WERI-Rb-1 (cell line): ENCODE measurements around the gene NT5E.

ENCODE experiments used
- DNase-seq: peaks from one replicate; pipeline ENCODE4 v3.0.0-alpha.2; 2020
- H3K27ac ChIP-seq: fragments of 250-450 bp; sonication (Bioruptor Pico); 2 replicates; pipeline ENCODE4 v1.5.1; 2020; ENCODE audit warnings: mild to moderate bottlenecking, moderate library complexity
- H3K27me3 ChIP-seq: fragments of 250-450 bp; sonication (Bioruptor Pico); 2 replicates; pipeline ENCODE4 v1.5.1; 2021; ENCODE audit warnings: mild to moderate bottlenecking, low read depth, moderate library complexity; ENCODE audit not compliant: insufficient read depth, severe bottlenecking
- H3K36me3 ChIP-seq: fragments of 250-450 bp; sonication (Bioruptor Pico); 2 replicates; pipeline ENCODE4 v1.5.1; 2020; ENCODE audit warnings: mild to moderate bottlenecking, moderate library complexity
- H3K4me3 ChIP-seq: 2 replicates; pipeline ENCODE4 v1.5.1; 2011; ENCODE audit warnings: low read depth, mild to moderate bottlenecking, control low read depth, low read length
- H3K9me3 ChIP-seq: fragments of 250-450 bp; sonication (Bioruptor Pico); 2 replicates; pipeline ENCODE4 v1.5.1; 2021; ENCODE audit warnings: mild to moderate bottlenecking, moderate library complexity; ENCODE audit not compliant: severe bottlenecking
- CTCF ChIP-seq: IDR thresholded peaks from 2 replicates; pipeline ENCODE4 v1.5.1; 2011; ENCODE audit warnings: low read depth, mild to moderate bottlenecking, control low read depth, inconsistent platforms, low read length

The NT5E gene

GRCh38 chr6:85479208-85479607, 29.3 kb downstream of the NT5E start:
- Histone ChIP-seq H3K27ac (no peak overlapping the region), H3K36me3 (no peaks in the 10 kb centered on the region), H3K9me3 (no peaks in the 10 kb centered on the region), H3K4me3 (no peak overlapping the region), H3K27me3 (peaks cover 45% of the 10 kb centered on the region)
- no peak for DNase-seq
- TF ChIP-seq CTCF: no peak

DNA sequence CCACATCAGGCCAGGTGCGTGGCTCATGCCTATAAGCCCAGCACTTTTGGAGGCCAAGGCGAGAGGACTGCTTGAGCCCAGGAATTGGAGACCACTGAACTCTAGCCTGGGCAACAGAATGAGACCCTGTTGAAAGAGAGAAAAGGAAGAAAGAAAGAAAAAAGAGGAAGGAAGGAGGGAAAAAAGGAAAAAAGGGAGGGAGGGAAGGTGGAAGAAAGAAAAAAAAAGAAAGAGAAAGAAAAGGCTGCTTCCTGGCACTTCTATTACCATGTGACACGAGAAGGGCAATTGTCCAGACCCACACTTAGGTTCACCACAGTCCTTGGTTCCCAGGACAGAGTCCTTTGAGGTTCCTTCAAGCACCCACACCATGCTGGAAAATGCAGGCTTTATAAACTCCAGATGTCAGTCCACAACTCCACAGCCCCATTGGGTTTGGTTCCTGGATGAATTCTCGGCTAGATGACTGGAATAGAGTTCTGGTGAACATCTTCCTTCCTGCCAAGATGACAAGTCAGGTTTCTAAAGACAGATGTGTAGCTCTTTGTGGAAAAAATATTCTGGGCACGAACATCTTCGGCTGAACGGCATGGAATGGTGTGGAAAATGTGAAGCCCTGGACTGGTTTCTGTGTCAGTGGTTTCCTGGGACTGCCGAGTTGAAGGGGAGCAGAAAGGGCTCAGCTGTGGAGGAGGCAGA, 32.5 kb downstream of the NT5E start:
- Histone ChIP-seq H3K27ac (no peak overlapping the region), H3K4me3 (no peak overlapping the region), H3K36me3 (no peaks in the 10 kb centered on the region), H3K27me3 (peaks cover 43% of the 10 kb centered on the region), H3K9me3 (no peaks in the 10 kb centered on the region)
- DNase-seq: no peak
- TF ChIP-seq CTCF: no peak

GRCh38 chr6:85482905-85483700, 33.2 kb downstream of the NT5E start:
- peak; percentile 58 for DNase-seq
- H3K4me3 ChIP-seq: no peak overlapping the region
- no peak overlapping the region for H3K27ac ChIP-seq

DNA sequence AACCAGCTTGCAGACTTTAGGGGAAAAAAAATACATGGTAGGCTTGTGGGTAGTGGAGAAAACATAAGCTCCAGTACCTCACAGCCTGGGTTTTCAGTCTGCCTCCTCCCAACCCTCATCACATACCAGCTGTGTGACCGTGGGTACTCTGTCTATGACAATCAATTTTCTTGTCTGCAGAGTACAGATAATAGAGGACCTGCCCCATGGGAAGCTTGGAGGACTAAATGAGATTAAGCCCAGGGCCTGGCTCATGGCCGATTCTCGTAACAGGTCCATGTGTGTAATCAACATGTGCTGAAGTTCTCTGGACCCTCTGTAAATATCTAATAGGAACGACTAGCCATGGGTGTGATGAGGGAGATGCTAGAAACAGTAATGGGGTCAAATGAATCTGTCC, 34.0 kb downstream of the NT5E start:
- DNase-seq: no peak
- no peak overlapping the region for H3K27ac ChIP-seq
- H3K4me3 ChIP-seq: no peak overlapping the region
- TF ChIP-seq CTCF: no peak
- H3K9me3 ChIP-seq: no peaks in the 10 kb centered on the region
- no peaks in the 10 kb centered on the region for H3K36me3 ChIP-seq
- peaks cover 39% of the 10 kb centered on the region for H3K27me3 ChIP-seq

More at GRCh38 chr6:85482905-85483700, 33.2 kb downstream of the NT5E start:
- peak; percentile 88 for TF ChIP-seq CTCF
- H3K27me3 ChIP-seq: peaks cover 43% of the 10 kb centered on the region
- H3K36me3 ChIP-seq: no peaks in the 10 kb centered on the region
- no peaks in the 10 kb centered on the region for H3K9me3 ChIP-seq

DNA sequence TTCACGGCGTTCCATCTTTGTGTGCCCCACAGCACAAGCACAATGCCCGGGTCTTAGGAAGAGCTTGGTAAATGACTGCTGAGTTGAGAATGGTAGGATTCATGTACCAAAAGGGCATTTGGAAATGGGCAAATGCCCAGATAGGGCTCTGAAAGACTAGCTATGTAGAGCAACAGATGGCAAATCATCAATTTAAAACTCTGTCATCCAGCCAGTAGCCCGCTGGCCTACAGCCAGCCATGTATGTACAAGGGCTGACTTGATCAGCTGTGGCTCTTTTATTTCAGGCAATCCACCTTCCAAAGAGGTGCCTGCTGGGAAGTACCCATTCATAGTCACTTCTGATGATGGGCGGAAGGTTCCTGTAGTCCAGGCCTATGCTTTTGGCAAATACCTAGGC, 35.1 kb downstream of the NT5E start:
- Histone ChIP-seq H3K36me3 (no peaks in the 10 kb centered on the region), H3K27me3 (peaks cover 38% of the 10 kb centered on the region), H3K9me3 (no peaks in the 10 kb centered on the region), H3K27ac (no peak overlapping the region), H3K4me3 (no peak overlapping the region)
- TF ChIP-seq CTCF: no peak
- no peak for DNase-seq
